ENCODE results near the gene MRGPRG.

DNA sequence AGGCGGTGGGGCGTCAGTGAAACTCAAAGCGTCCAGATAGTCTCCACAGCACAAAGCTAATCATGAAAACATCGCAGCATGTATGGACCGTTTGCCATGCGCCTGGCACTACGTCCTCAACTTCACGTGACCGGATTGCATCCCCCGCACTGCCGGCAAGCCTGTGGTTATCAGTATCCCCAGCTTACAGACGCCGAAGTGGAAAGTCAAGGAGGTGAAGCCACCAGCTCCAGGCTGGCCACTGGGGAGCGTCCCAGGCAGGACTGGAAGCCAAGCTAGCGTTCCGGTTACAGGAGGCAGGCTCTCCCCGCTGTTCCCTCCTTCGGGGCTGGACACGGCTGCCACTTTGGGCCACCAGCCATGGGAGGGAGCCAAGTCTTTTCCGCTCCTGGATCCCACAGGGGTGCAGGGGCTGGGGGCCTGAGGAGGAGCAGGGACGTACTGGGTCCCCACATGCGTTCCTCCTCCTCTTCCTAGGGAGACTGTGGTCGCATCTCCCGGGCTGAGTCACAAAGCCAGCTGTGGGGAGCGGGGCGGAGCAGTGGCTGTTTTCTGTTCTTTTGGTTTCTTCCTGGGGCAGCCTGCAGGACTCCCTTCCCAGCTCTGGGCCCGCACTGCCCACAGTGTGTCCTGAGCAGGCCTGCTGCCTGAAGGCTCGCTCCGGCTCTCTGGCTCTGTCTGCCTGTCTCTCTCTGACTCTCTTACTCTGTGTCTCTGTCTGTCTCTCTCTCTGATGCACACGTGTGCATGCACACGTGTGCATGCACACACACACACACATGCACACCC, 49.2 kb downstream of the MRGPRG start:
- TF ChIP-seq, protein P1, sequence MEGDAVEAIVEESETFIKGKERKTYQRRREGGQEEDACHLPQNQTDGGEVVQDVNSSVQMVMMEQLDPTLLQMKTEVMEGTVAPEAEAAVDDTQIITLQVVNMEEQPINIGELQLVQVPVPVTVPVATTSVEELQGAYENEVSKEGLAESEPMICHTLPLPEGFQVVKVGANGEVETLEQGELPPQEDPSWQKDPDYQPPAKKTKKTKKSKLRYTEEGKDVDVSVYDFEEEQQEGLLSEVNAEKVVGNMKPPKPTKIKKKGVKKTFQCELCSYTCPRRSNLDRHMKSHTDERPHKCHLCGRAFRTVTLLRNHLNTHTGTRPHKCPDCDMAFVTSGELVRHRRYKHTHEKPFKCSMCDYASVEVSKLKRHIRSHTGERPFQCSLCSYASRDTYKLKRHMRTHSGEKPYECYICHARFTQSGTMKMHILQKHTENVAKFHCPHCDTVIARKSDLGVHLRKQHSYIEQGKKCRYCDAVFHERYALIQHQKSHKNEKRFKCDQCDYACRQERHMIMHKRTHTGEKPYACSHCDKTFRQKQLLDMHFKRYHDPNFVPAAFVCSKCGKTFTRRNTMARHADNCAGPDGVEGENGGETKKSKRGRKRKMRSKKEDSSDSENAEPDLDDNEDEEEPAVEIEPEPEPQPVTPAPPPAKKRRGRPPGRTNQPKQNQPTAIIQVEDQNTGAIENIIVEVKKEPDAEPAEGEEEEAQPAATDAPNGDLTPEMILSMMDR (conservative IDR thresholded peaks at IDR 0.05), result no peak
- no peak for TF ChIP-seq ZFX (IDR thresholded peaks at IDR 0.05)

Measured in C4-2B (cell line).